Activated CD4-positive, alpha-beta memory T cell treated with anti-CD3 and anti-CD28 coated beads for 36 hours (primary cell): ENCODE results near the gene TPD52L1. TPM values are rescaled to one million over a fixed set of nuclear protein-coding genes. Genes with fewer than 3 reads are reported as not detected.
"Not testable (repeated sequence)": the region's sequence is repeated elsewhere in the genome, so short reads cannot be mapped to it uniquely, and the experiment has no call there.

Experiments used
- CTCF ChIA-PET: fragments of 350-600 bp; sonication (Branson Sonifier 250); formaldehyde crosslinking; loops from one replicate; lab custom pipeline; 2021; ENCODE audit warnings: antibody characterized with exemption, inconsistent platforms; lab: Charles Lee
- POLR2A ChIA-PET: fragments of 350-600 bp; sonication (Branson Sonifier 250); formaldehyde crosslinking; loops from one replicate; lab custom pipeline; 2021; ENCODE audit warnings: antibody characterized with exemption; lab: Charles Lee
- DNase-seq: peaks from one replicate; pipeline ENCODE4 v3.0.0-alpha.2; 2020
- H3K27ac Mint-ChIP-seq: one replicate; pipeline ENCODE4 v1.8.0; 2021; ENCODE audit warnings: mixed read lengths
- H3K27me3 Mint-ChIP-seq: one replicate; pipeline ENCODE4 v1.8.0; 2021; ENCODE audit warnings: mixed read lengths
- H3K36me3 Mint-ChIP-seq: one replicate; pipeline ENCODE4 v1.8.0; 2021; ENCODE audit warnings: mixed read lengths
- H3K4me1 Mint-ChIP-seq: one replicate; pipeline ENCODE4 v1.8.0; 2021; ENCODE audit warnings: low read depth, mixed read lengths
- H3K4me3 Mint-ChIP-seq: one replicate; pipeline ENCODE4 v1.8.0; 2021; ENCODE audit warnings: mild to moderate bottlenecking, mixed read lengths
- H3K9me3 Mint-ChIP-seq: one replicate; pipeline ENCODE4 v1.8.0; 2021; ENCODE audit warnings: mixed read lengths
- intact Hi-C: fragments of 100-400 bp; cut with micrococcal nuclease; formaldehyde crosslinking; loops from one replicate; pipeline ENCODE4 v1.15.1; 2023
- total RNA-seq, 2 experiments: library from RNA; stranded (reverse); gene quantifications; one replicate each; pipeline ENCODE4 v1.2.3, GENCODE V29; 2021

The TPD52L1 gene
- total RNA-seq, 2 experiments from 2014 or later = 1.3 to 1.4 TPM

GRCh38 chr6:125271486-125272159 lies 118.0 kb downstream of the TPD52L1 start:
- Mint-ChIP-seq H3K27ac (no peak overlapping the region), H3K36me3 (peaks cover 46% of the 10 kb centered on the region), H3K9me3 (no peaks in the 10 kb centered on the region), H3K4me1 (peaks cover 6% of the 10 kb centered on the region), H3K4me3 (no peak overlapping the region), H3K27me3 (no peaks in the 10 kb centered on the region)
- ChIA-PET CTCF (no interaction called here), POLR2A (no interaction called here)
- no peak for DNase-seq
- intact Hi-C loops = no loop called here

- POLR2A ChIA-PET = no interaction called here
- Mint-ChIP-seq H3K27me3 (no peaks in the 10 kb centered on the region), H3K9me3 (no peaks in the 10 kb centered on the region), H3K4me1 (peaks cover 8% of the 10 kb centered on the region), H3K27ac (no peak overlapping the region), H3K4me3 (no peak overlapping the region), H3K36me3 (peaks cover 55% of the 10 kb centered on the region)
- no peak for DNase-seq
- CTCF ChIA-PET = no interaction called here
- intact Hi-C loops = no loop called here
These were observed 119.7 kb downstream of the TPD52L1 start for GRCh38 chr6:125273251-125273650.

- POLR2A ChIA-PET = no interaction called here
These were observed 120.4 kb downstream of the TPD52L1 start for GRCh38 chr6:125273965-125274364.

GRCh38 chr6:125274935-125275334 lies 121.4 kb downstream of the TPD52L1 start:
- Mint-ChIP-seq H3K4me3 (no peak overlapping the region), H3K9me3 (no peaks in the 10 kb centered on the region), H3K4me1 (peaks cover 22% of the 10 kb centered on the region), H3K27ac (no peak overlapping the region), H3K27me3 (no peaks in the 10 kb centered on the region), H3K36me3 (peaks cover 67% of the 10 kb centered on the region)
- intact Hi-C loops = no loop called here
- ChIA-PET POLR2A (no interaction called here), CTCF (no interaction called here)
- DNase-seq = no peak

More at GRCh38 chr6:125273965-125274364, 120.4 kb downstream of the TPD52L1 start:
- H3K27me3 Mint-ChIP-seq = no peaks in the 10 kb centered on the region
- H3K4me1 Mint-ChIP-seq = peaks cover 14% of the 10 kb centered on the region
- no peak overlapping the region for H3K4me3 Mint-ChIP-seq
- CTCF ChIA-PET = no interaction called here
- DNase-seq = no peak
- H3K36me3 Mint-ChIP-seq = peaks cover 60% of the 10 kb centered on the region
- H3K27ac Mint-ChIP-seq = no peak overlapping the region
- intact Hi-C loops = no loop called here
- H3K9me3 Mint-ChIP-seq = no peaks in the 10 kb centered on the region

GRCh38 chr6:125275779-125276178 lies 122.2 kb downstream of the TPD52L1 start:
- peaks cover 75% of the 10 kb centered on the region for H3K36me3 Mint-ChIP-seq
- H3K27me3 Mint-ChIP-seq = no peaks in the 10 kb centered on the region
- CTCF ChIA-PET = no interaction called here
- POLR2A ChIA-PET = no interaction called here
- intact Hi-C loops = no loop called here
- H3K9me3 Mint-ChIP-seq = no peaks in the 10 kb centered on the region
- no peak overlapping the region for H3K4me3 Mint-ChIP-seq
- H3K27ac Mint-ChIP-seq = no peak overlapping the region
- peaks cover 28% of the 10 kb centered on the region for H3K4me1 Mint-ChIP-seq
- no peak for DNase-seq

GRCh38 chr6:125277838-125278237 lies 124.3 kb downstream of the TPD52L1 start:
- no peak overlapping the region for H3K4me3 Mint-ChIP-seq
- no peak for DNase-seq
- H3K9me3 Mint-ChIP-seq = peaks cover 15% of the 10 kb centered on the region
- H3K27me3 Mint-ChIP-seq = no peaks in the 10 kb centered on the region
- H3K27ac Mint-ChIP-seq = no peak overlapping the region
- ChIA-PET CTCF (no interaction called here), POLR2A (no interaction called here)
- peaks cover 36% of the 10 kb centered on the region for H3K4me1 Mint-ChIP-seq
- peaks cover 82% of the 10 kb centered on the region for H3K36me3 Mint-ChIP-seq
- intact Hi-C loops = no loop called here

GRCh38 chr6:125279961-125280360 lies 126.4 kb downstream of the TPD52L1 start:
- CTCF ChIA-PET = no interaction called here
- H3K36me3 Mint-ChIP-seq = peaks cover 84% of the 10 kb centered on the region
- peaks cover 45% of the 10 kb centered on the region for H3K4me1 Mint-ChIP-seq
- peaks cover 22% of the 10 kb centered on the region for H3K9me3 Mint-ChIP-seq
- POLR2A ChIA-PET = no interaction called here
- no peaks in the 10 kb centered on the region for H3K27me3 Mint-ChIP-seq
- intact Hi-C loops = no loop called here
- H3K27ac Mint-ChIP-seq = no peak overlapping the region
- no peak for DNase-seq
- no peak overlapping the region for H3K4me3 Mint-ChIP-seq

- POLR2A ChIA-PET, intact Hi-C loops, CTCF ChIA-PET, H3K27ac Mint-ChIP-seq, H3K27me3 Mint-ChIP-seq, H3K4me3 Mint-ChIP-seq, DNase-seq: not testable (repeated sequence)
- H3K36me3 Mint-ChIP-seq = peaks cover 83% of the 10 kb centered on the region
- H3K9me3 Mint-ChIP-seq = peaks cover 25% of the 10 kb centered on the region
- peaks cover 45% of the 10 kb centered on the region for H3K4me1 Mint-ChIP-seq
These were observed 126.9 kb downstream of the TPD52L1 start for GRCh38 chr6:125280370-125281035.

GRCh38 chr6:125282470-125282869 lies 128.9 kb downstream of the TPD52L1 start:
- DNase-seq, H3K27ac Mint-ChIP-seq, H3K27me3 Mint-ChIP-seq, intact Hi-C loops, POLR2A ChIA-PET, H3K4me3 Mint-ChIP-seq, CTCF ChIA-PET: not testable (repeated sequence)
- Mint-ChIP-seq H3K9me3 (peaks cover 30% of the 10 kb centered on the region), H3K4me1 (peaks cover 39% of the 10 kb centered on the region), H3K36me3 (peaks cover 84% of the 10 kb centered on the region)

- CTCF ChIA-PET = no interaction called here
- no peaks in the 10 kb centered on the region for H3K27me3 Mint-ChIP-seq
- POLR2A ChIA-PET = no interaction called here
- peaks cover 88% of the 10 kb centered on the region for H3K36me3 Mint-ChIP-seq
- no peak overlapping the region for H3K27ac Mint-ChIP-seq
- no peak overlapping the region for H3K4me3 Mint-ChIP-seq
- DNase-seq = no peak
- intact Hi-C loops = no loop called here
- H3K4me1 Mint-ChIP-seq = peaks cover 21% of the 10 kb centered on the region
- H3K9me3 Mint-ChIP-seq = peaks cover 36% of the 10 kb centered on the region
These were observed 131.8 kb downstream of the TPD52L1 start for GRCh38 chr6:125285353-125285752.

- CTCF ChIA-PET = no interaction called here
- H3K4me1 Mint-ChIP-seq = peaks cover 18% of the 10 kb centered on the region
- peaks cover 86% of the 10 kb centered on the region for H3K36me3 Mint-ChIP-seq
- DNase-seq = no peak
- peaks cover 35% of the 10 kb centered on the region for H3K9me3 Mint-ChIP-seq
- no peak overlapping the region for H3K4me3 Mint-ChIP-seq
- intact Hi-C loops = no loop called here
- H3K27ac Mint-ChIP-seq = no peak overlapping the region
- POLR2A ChIA-PET = no interaction called here
- no peaks in the 10 kb centered on the region for H3K27me3 Mint-ChIP-seq
These were observed 132.4 kb downstream of the TPD52L1 start for GRCh38 chr6:125285936-125286335.

GRCh38 chr6:125287718-125288117 lies 134.1 kb downstream of the TPD52L1 start:
- no peak for DNase-seq
- peaks cover 11% of the 10 kb centered on the region for H3K4me1 Mint-ChIP-seq
- POLR2A ChIA-PET = no interaction called here
- peaks cover 21% of the 10 kb centered on the region for H3K9me3 Mint-ChIP-seq
- CTCF ChIA-PET = no interaction called here
- H3K27ac Mint-ChIP-seq = no peak overlapping the region
- no peak overlapping the region for H3K4me3 Mint-ChIP-seq
- no peaks in the 10 kb centered on the region for H3K27me3 Mint-ChIP-seq
- intact Hi-C loops = no loop called here
- peaks cover 83% of the 10 kb centered on the region for H3K36me3 Mint-ChIP-seq
